Measurements from ENCODE around the gene GMEB1.

Gene GMEB1

GRCh38 chr1:28758420-28758819, 89.8 kb downstream of the GMEB1 start:
- TF ChIP-seq ZFX (IDR thresholded peaks at IDR 0.05; ENCODE audit: borderline replicate concordance): no peak
- TF ChIP-seq, protein P1, sequence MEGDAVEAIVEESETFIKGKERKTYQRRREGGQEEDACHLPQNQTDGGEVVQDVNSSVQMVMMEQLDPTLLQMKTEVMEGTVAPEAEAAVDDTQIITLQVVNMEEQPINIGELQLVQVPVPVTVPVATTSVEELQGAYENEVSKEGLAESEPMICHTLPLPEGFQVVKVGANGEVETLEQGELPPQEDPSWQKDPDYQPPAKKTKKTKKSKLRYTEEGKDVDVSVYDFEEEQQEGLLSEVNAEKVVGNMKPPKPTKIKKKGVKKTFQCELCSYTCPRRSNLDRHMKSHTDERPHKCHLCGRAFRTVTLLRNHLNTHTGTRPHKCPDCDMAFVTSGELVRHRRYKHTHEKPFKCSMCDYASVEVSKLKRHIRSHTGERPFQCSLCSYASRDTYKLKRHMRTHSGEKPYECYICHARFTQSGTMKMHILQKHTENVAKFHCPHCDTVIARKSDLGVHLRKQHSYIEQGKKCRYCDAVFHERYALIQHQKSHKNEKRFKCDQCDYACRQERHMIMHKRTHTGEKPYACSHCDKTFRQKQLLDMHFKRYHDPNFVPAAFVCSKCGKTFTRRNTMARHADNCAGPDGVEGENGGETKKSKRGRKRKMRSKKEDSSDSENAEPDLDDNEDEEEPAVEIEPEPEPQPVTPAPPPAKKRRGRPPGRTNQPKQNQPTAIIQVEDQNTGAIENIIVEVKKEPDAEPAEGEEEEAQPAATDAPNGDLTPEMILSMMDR (IDR thresholded peaks at IDR 0.05): no peak
- H3K27ac ChIP-seq: no peak overlapping the region

- H3K27ac ChIP-seq: no peak overlapping the region
Observed at GRCh38 chr1:28759257-28759656, 90.7 kb downstream of the GMEB1 start.

DNA sequence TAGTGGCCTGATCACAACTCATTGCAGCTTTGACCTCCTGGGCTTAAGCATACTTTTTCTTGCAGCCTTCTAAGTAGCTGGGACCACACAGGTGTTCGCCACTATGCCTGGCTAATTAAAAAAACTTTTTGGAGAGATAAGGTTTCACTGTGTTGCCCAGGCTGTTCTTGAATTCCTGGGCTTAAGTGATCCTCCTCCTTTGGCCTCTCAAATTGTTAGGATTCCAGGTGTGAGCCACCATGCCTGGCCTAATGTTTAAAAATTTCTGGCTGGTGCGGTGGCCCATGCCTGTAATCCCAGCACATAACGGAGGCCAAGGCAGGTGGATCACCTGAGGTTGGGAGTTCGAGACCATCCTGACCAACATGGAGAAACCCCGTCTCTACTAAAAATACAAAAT, 92.6 kb downstream of the GMEB1 start:
- no peak for TF ChIP-seq ZFX (IDR thresholded peaks at IDR 0.05; ENCODE audit: borderline replicate concordance)
- TF ChIP-seq, protein P1 (IDR thresholded peaks at IDR 0.05): no peak
- no peak overlapping the region for H3K27ac ChIP-seq

More at GRCh38 chr1:28759257-28759656, 90.7 kb downstream of the GMEB1 start:
- TF ChIP-seq, protein P1 (IDR thresholded peaks at IDR 0.05): no peak
- no peak for TF ChIP-seq ZFX (IDR thresholded peaks at IDR 0.05; ENCODE audit: borderline replicate concordance)

GRCh38 chr1:28766532-28767183, 98.1 kb downstream of the GMEB1 start:
- no peak for TF ChIP-seq ZFX (IDR thresholded peaks at IDR 0.05; ENCODE audit: borderline replicate concordance)
- TF ChIP-seq, protein P1 (IDR thresholded peaks at IDR 0.05): no peak
- H3K27ac ChIP-seq: no peak overlapping the region
